WTC11 (cell line): ENCODE results near the gene COL4A3. TPM values are rescaled to one million over a fixed set of nuclear protein-coding genes. Genes with fewer than 3 reads are reported as not detected.

Experiments
- ATAC-seq: fragments of 200-7000 bp; cut with Tn5 transposase; 2 replicates; pipeline ENCODE4 v1.10.0; 2021; ENCODE audit warnings: mild to moderate bottlenecking, moderate library complexity
- CTCF ChIA-PET: fragments of 300-600 bp; sonication (Branson Sonifier 250); formaldehyde crosslinking; loops from one replicate; lab custom pipeline; 2021; ENCODE audit warnings: antibody characterized with exemption; lab: Charles Lee
- POLR2A ChIA-PET: fragments of 350-600 bp; sonication (Branson Sonifier 250); formaldehyde crosslinking; loops from one replicate; lab custom pipeline; 2021; ENCODE audit warnings: antibody characterized with exemption; lab: Charles Lee
- DNase-seq: peaks from one replicate; pipeline ENCODE4 v3.0.0; 2021; ENCODE audit warnings: low spot score
- H3K27ac Mint-ChIP-seq: 2 replicates; pipeline ENCODE4 v1.8.0; 2021; ENCODE audit warnings: mixed read lengths
- H3K27me3 Mint-ChIP-seq: 2 replicates; pipeline ENCODE4 v1.8.0; 2021; ENCODE audit warnings: low read depth, mild to moderate bottlenecking, moderate library complexity, mixed read lengths
- H3K36me3 Mint-ChIP-seq: 2 replicates; pipeline ENCODE4 v1.8.0; 2021; ENCODE audit warnings: mixed read lengths
- H3K4me1 Mint-ChIP-seq: 2 replicates; pipeline ENCODE4 v1.8.0; 2022; ENCODE audit warnings: mixed read lengths
- H3K4me3 Mint-ChIP-seq: 2 replicates; pipeline ENCODE4 v1.8.0; 2021; ENCODE audit warnings: mild to moderate bottlenecking, moderate library complexity, mixed read lengths
- H3K9me3 Mint-ChIP-seq: 2 replicates; pipeline ENCODE4 v1.8.0; 2021; ENCODE audit warnings: mixed read lengths
- AR ChIP-seq: fragments of 250-450 bp; sonication (Bioruptor Pico); IDR thresholded peaks from 2 replicates; pipeline ENCODE4 v1.9.0; 2021; ENCODE audit warnings: mild to moderate bottlenecking
- ARID4B ChIP-seq: sonication (generic); formaldehyde crosslinking; IDR thresholded peaks from 2 replicates; pipeline ENCODE4 v1.8.0; 2023; ENCODE audit warnings: missing genetic modification reagents, mild to moderate bottlenecking, borderline replicate concordance
- E2F4 ChIP-seq: sonication (generic); formaldehyde crosslinking; IDR thresholded peaks from 2 replicates; pipeline ENCODE4 v1.8.1; 2022; ENCODE audit warnings: low read depth, mild to moderate bottlenecking, moderate library complexity, missing genetic modification reagents, borderline replicate concordance
- ESRRA ChIP-seq: sonication (generic); formaldehyde crosslinking; IDR thresholded peaks from 2 replicates; pipeline ENCODE4 v1.8.1; 2022; ENCODE audit warnings: mild to moderate bottlenecking, missing genetic modification reagents, borderline replicate concordance
- FOXK1 ChIP-seq: sonication (generic); formaldehyde crosslinking; IDR thresholded peaks from 2 replicates; pipeline ENCODE4 v1.8.0; 2022; ENCODE audit warnings: mild to moderate bottlenecking, moderate library complexity, missing genetic modification reagents
- GABPB1 ChIP-seq: sonication (generic); formaldehyde crosslinking; IDR thresholded peaks from 2 replicates; pipeline ENCODE4 v1.8.1; 2023; ENCODE audit warnings: mild to moderate bottlenecking, missing genetic modification reagents
- IRF2 ChIP-seq: sonication (generic); formaldehyde crosslinking; IDR thresholded peaks from 2 replicates; pipeline ENCODE4 v1.8.0; 2022; ENCODE audit warnings: low read depth, missing genetic modification reagents, borderline replicate concordance
- NFYB ChIP-seq: sonication (generic); formaldehyde crosslinking; conservative IDR thresholded peaks from 2 replicates; pipeline ENCODE4 v1.8.0; 2022; ENCODE audit warnings: low read depth, missing genetic modification reagents
- OVOL2 ChIP-seq: fragments of 250-450 bp; sonication (Bioruptor Pico); IDR thresholded peaks from 2 replicates; pipeline ENCODE4 v1.9.0; 2021; ENCODE audit warnings: mild to moderate bottlenecking, borderline replicate concordance
- PRDM15 ChIP-seq: sonication (generic); formaldehyde crosslinking; IDR thresholded peaks from 2 replicates; pipeline ENCODE4 v1.8.0; 2022; ENCODE audit warnings: missing genetic modification reagents
- USF1 ChIP-seq: sonication (generic); formaldehyde crosslinking; IDR thresholded peaks from 2 replicates; pipeline ENCODE4 v1.8.0; 2022; ENCODE audit warnings: mild to moderate bottlenecking, missing genetic modification reagents
- USF2 ChIP-seq: sonication (generic); formaldehyde crosslinking; IDR thresholded peaks from 2 replicates; pipeline ENCODE4 v1.8.1; 2023; ENCODE audit warnings: mild to moderate bottlenecking, missing genetic modification reagents, moderate library complexity
- ZNF416 ChIP-seq: fragments of 250-450 bp; sonication (Bioruptor Pico); IDR thresholded peaks from 2 replicates; pipeline ENCODE4 v1.9.0; 2021; ENCODE audit warnings: mild to moderate bottlenecking, inconsistent platforms
- ZNF423 ChIP-seq: fragments of 250-450 bp; sonication (Bioruptor Pico); IDR thresholded peaks from 2 replicates; pipeline ENCODE4 v2.1.2; 2022; ENCODE audit warnings: mild to moderate bottlenecking, moderate library complexity
- ZNF512 ChIP-seq: sonication (generic); formaldehyde crosslinking; IDR thresholded peaks from 2 replicates; pipeline ENCODE4 v1.8.1; 2022; ENCODE audit warnings: missing genetic modification reagents, borderline replicate concordance
- ZNF532 ChIP-seq: fragments of 250-450 bp; sonication (Bioruptor Pico); IDR thresholded peaks from 2 replicates; pipeline ENCODE4 v1.9.0; 2021; ENCODE audit warnings: mild to moderate bottlenecking, borderline replicate concordance
- total RNA-seq: library from RNA; stranded (reverse); gene quantifications from 3 replicates; pipeline ENCODE4 v1.2.3, GENCODE V29; 2021

The COL4A3 gene
- total RNA-seq, 1 experiment from 2014 or later = 0.90 TPM

GRCh38 chr2:227201771-227202170 lies 37.3 kb downstream of the COL4A3 start:
- no peak overlapping the region for H3K4me3 Mint-ChIP-seq
- peaks cover 9% of the 10 kb centered on the region for H3K4me1 Mint-ChIP-seq
- no peak for TF ChIP-seq ZNF416 (CRISPR knock-in tag)
- TF ChIP-seq GABPB1 (CRISPR knock-in tag) = no peak
- TF ChIP-seq IRF2 (CRISPR knock-in tag) = no peak
- no peak for TF ChIP-seq ZNF423 (CRISPR knock-in tag)
- no peak for TF ChIP-seq ARID4B
- TF ChIP-seq PRDM15 (CRISPR knock-in tag) = no peak
- no peak for TF ChIP-seq FOXK1 (CRISPR knock-in tag)
- no peak for TF ChIP-seq USF1 (CRISPR knock-in tag)
- TF ChIP-seq ZNF532 (CRISPR knock-in tag) = no peak
- no peak for TF ChIP-seq NFYB (CRISPR knock-in tag)
- TF ChIP-seq USF2 (CRISPR knock-in tag) = no peak
- TF ChIP-seq E2F4 (CRISPR knock-in tag) = no peak
- no peak for TF ChIP-seq OVOL2 (CRISPR knock-in tag)
- no peak for TF ChIP-seq ESRRA
- no peak for TF ChIP-seq AR (CRISPR knock-in tag)
- TF ChIP-seq ZNF512 = no peak
- peaks cover 16% of the 10 kb centered on the region for H3K27me3 Mint-ChIP-seq
- ChIA-PET CTCF (no interaction called here), POLR2A (no interaction called here)
- no peak for ATAC-seq
- H3K27ac Mint-ChIP-seq = no peak overlapping the region
- DNase-seq = no peak
- H3K9me3 Mint-ChIP-seq = 0 out of 2 replicates have a peak, but pooled peaks cover under 1% of the 10 kb centered on the region
- no peaks in the 10 kb centered on the region for H3K36me3 Mint-ChIP-seq
